SU-DHL-6 (cell line): ENCODE results near the gene CHTOP.

Experiments
- EZH2phosphoT487 ChIP-seq: fragments of 200-600 bp; sonication (generic), shearing (Covaris generic); conservative IDR thresholded peaks from 2 replicates; pipeline ENCODE4 v1.6.1; 2018; ENCODE audit warnings: mild to moderate bottlenecking, antibody characterized with exemption, low read length, moderate library complexity, mixed read lengths
- TF ChIP-seq, protein P1 (sequence below): fragments of 200-600 bp; sonication (generic); IDR thresholded peaks from one replicate; pipeline ENCODE4 v1.5.1; 2017; ENCODE audit warnings: antibody characterized with exemption, mild to moderate bottlenecking, low read length, moderate library complexity; ENCODE audit not compliant: insufficient read depth, poor library complexity, severe bottlenecking

DNA sequence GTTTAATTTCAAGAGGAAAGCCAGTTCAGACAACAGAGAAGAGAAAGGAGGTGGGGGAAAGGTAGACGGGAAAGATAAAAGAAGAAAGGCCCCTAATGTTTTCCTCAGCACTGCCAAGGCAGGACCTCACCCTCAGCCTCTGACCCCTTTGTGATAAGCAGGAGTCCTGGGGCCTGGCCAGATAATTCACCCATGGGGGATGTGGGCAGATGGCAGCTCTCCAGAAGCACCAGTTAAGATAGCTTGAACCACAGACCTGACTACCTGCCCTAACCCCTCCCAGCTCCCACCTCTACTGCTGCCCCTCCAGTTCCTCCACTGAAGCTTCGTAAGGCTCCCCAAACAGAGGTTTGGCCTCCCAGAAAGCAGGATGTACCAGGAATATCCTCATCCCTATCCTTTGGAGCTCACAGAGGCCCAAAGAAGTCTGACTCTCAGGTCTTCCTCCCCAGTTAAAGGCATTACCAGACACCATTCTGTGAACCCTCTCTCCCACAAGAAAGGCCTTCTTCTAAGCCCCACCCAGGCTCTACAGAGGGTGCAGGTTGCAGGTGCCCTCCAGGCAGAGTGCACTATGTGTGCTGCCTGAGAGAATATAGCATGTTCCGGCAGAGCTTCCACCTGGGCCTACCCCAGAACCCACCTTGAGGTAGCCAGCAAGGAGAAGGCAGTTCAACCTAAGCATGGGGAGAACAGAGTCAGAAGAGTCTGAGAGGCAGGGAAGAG is 15.4 kb downstream of the CHTOP start:
- TF ChIP-seq, protein P1, sequence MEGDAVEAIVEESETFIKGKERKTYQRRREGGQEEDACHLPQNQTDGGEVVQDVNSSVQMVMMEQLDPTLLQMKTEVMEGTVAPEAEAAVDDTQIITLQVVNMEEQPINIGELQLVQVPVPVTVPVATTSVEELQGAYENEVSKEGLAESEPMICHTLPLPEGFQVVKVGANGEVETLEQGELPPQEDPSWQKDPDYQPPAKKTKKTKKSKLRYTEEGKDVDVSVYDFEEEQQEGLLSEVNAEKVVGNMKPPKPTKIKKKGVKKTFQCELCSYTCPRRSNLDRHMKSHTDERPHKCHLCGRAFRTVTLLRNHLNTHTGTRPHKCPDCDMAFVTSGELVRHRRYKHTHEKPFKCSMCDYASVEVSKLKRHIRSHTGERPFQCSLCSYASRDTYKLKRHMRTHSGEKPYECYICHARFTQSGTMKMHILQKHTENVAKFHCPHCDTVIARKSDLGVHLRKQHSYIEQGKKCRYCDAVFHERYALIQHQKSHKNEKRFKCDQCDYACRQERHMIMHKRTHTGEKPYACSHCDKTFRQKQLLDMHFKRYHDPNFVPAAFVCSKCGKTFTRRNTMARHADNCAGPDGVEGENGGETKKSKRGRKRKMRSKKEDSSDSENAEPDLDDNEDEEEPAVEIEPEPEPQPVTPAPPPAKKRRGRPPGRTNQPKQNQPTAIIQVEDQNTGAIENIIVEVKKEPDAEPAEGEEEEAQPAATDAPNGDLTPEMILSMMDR: no peak
- TF ChIP-seq EZH2phosphoT487: no peak
